ENCODE data around the gene TEX13B.

TEX13B gene, protein sequence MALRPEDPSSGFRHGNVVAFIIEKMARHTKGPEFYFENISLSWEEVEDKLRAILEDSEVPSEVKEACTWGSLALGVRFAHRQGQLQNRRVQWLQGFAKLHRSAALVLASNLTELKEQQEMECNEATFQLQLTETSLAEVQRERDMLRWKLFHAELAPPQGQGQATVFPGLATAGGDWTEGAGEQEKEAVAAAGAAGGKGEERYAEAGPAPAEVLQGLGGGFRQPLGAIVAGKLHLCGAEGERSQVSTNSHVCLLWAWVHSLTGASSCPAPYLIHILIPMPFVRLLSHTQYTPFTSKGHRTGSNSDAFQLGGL

GRCh38 chrX:107982356-107982755 lies at the start of gene TEX13B:
TSS of gene TEX13B (minus strand) at chrX:107982370. CDS start at chrX:107982127, 243 bp downstream.
- Histone ChIP-seq H3K9me3 (no peaks in the 10 kb centered on the region), H3K36me3 (no peaks in the 10 kb centered on the region), H3K4me3 (no peak within 1 kb of the TSS), H3K27me3 (no peaks in the 10 kb centered on the region), H3K27ac (no peak within 1 kb of the TSS), H3K4me1 (no peaks in the 10 kb centered on the region)
- DNase-seq, result no peak
- TF ChIP-seq, protein P1, sequence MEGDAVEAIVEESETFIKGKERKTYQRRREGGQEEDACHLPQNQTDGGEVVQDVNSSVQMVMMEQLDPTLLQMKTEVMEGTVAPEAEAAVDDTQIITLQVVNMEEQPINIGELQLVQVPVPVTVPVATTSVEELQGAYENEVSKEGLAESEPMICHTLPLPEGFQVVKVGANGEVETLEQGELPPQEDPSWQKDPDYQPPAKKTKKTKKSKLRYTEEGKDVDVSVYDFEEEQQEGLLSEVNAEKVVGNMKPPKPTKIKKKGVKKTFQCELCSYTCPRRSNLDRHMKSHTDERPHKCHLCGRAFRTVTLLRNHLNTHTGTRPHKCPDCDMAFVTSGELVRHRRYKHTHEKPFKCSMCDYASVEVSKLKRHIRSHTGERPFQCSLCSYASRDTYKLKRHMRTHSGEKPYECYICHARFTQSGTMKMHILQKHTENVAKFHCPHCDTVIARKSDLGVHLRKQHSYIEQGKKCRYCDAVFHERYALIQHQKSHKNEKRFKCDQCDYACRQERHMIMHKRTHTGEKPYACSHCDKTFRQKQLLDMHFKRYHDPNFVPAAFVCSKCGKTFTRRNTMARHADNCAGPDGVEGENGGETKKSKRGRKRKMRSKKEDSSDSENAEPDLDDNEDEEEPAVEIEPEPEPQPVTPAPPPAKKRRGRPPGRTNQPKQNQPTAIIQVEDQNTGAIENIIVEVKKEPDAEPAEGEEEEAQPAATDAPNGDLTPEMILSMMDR (IDR thresholded peaks at IDR 0.05), result no peak
- intact Hi-C loops (cut with DNase I; ENCODE audit: low total_unique reads), result no loop called here

DNA sequence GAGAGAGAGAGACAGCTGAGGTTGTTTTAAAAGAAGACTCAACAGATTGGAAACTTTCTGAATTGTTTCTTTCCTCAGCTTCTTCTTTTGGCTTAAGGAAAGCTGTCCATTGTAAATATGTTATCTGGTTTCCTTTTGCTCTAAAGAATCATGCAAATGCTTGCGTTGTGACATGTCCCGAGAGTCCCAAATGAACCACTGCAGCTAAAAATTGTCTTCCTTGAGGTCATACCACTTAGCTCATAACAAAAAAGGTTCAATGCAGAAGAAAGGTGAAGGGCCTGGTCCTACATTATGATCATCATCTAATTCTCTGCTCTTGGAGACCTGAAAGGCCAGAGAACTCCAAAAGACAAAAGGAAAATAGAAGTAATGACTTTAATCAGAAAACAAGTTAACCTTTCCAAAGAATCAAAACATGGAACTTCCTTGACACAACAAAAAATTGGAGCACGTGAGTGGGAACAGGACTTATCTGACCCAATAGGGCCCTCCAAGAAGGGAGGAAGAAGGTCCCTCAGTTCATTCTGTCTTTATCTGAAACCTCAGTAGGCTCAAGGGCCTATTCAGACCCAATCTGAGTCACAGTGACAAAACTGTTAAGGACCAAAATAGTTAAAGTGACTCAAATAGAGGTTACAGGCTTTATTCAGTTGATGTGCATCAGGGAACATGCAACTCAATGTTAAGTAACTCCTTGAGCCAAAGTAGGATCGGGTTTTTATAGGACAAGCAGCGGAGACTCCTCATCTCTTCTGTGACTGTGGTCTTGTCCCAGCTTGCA lies 48.0 kb upstream of the TEX13B start:
- H3K27me3 ChIP-seq, result no peaks in the 10 kb centered on the region
- H3K9me3 ChIP-seq, result no peaks in the 10 kb centered on the region
- no peaks in the 10 kb centered on the region for H3K36me3 ChIP-seq
- intact Hi-C loops (cut with DNase I; ENCODE audit: low total_unique reads), result no loop called here
- no peak overlapping the region for H3K27ac ChIP-seq
- TF ChIP-seq, protein P1 (IDR thresholded peaks at IDR 0.05), result no peak
- no peak for DNase-seq
- no peak overlapping the region for H3K4me3 ChIP-seq
- H3K4me1 ChIP-seq, result no peaks in the 10 kb centered on the region

DNA sequence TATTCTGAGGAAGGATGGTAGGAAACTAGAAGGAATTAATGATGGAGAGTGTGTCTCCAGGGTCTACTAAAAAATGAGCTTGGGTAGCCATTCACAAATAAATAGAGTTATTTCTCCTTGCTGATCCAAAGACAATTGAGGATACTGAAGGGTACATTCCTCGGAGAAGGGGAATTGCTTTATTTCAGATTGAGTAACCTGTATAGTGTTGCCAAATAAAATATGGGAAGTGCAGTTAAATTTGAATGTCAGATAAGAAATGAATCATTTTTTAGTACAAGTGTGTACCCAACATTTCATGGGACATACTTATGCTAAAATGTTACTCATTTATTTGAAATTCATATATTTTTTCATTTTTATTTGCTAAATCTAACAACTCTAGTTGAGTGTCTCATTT lies 46.7 kb upstream of the TEX13B start:
- DNase-seq, result no peak
- no peaks in the 10 kb centered on the region for H3K27me3 ChIP-seq
- no peak overlapping the region for H3K27ac ChIP-seq
- no peaks in the 10 kb centered on the region for H3K9me3 ChIP-seq
- H3K4me3 ChIP-seq, result no peak overlapping the region
- intact Hi-C loops (cut with DNase I; ENCODE audit: low total_unique reads), result no loop called here
- no peaks in the 10 kb centered on the region for H3K4me1 ChIP-seq
- TF ChIP-seq, protein P1 (IDR thresholded peaks at IDR 0.05), result no peak
- H3K36me3 ChIP-seq, result no peaks in the 10 kb centered on the region

DNA sequence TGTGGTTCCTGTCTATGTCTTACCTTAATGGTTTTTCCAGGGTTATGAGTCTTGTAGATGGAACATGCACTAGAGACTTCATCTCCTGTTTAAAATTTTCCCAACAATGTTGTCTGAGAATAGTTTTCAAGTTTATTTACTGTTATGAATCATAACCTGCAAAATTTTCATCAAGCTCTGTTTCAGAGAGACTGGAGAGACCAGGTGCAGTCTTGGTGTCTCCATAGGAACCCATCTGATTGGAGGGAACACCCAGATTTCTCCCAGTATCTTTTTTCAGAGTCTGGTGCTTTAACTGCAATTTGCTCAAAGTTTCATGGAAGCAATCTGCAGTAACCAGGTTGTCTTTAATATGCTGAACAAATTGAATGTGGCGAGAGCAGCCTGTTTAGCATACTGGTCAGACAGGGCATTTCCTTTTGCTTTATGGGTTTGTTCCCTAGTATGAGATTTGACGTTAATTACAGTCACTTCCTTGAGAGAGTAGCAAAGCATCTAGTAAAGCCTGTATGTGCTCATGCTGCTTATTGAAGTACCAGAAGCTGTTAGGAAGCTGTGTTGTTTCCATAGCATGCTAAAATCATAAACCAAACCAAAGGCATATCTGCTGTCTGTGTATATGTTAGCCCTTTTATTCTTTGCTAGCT lies 43.9 kb upstream of the TEX13B start:
- Histone ChIP-seq H3K27ac (no peak overlapping the region), H3K9me3 (no peaks in the 10 kb centered on the region), H3K4me3 (no peak overlapping the region), H3K27me3 (no peaks in the 10 kb centered on the region), H3K4me1 (no peaks in the 10 kb centered on the region), H3K36me3 (no peaks in the 10 kb centered on the region)
- TF ChIP-seq, protein P1 (IDR thresholded peaks at IDR 0.05), result no peak
- no peak for DNase-seq
- intact Hi-C loops (cut with DNase I; ENCODE audit: low total_unique reads), result no loop called here

GRCh38 chrX:108025376-108025775 lies 43.2 kb upstream of the TEX13B start:
- TF ChIP-seq, protein P1 (IDR thresholded peaks at IDR 0.05), result no peak
- Histone ChIP-seq H3K4me3 (no peak overlapping the region), H3K36me3 (no peaks in the 10 kb centered on the region), H3K4me1 (no peaks in the 10 kb centered on the region), H3K27ac (no peak overlapping the region), H3K9me3 (no peaks in the 10 kb centered on the region), H3K27me3 (no peaks in the 10 kb centered on the region)
- intact Hi-C loops (cut with DNase I; ENCODE audit: low total_unique reads), result no loop called here
- DNase-seq, result no peak

All from tibial artery (tissue), 4 donors.